ENCODE results near the gene ZSCAN5C.

ZSCAN5C gene

GRCh38 chr19:56159009-56159559, 43.0 kb upstream of the ZSCAN5C start:
- Histone ChIP-seq H3K4me3 (replicated peaks; ENCODE audit: insufficient read depth, low read length) (no peak overlapping the region), H3K27ac (replicated peaks) (no peak overlapping the region), H3K27me3 (ENCODE audit: insufficient read depth, poor library complexity, severe bottlenecking) (no peaks in the 10 kb centered on the region)
- no peak for DNase-seq (ENCODE audit: low read depth in 1 of 2, low spot score in 1 of 2)
- no peak for TF ChIP-seq CTCF (IDR thresholded peaks at IDR 0.05; ENCODE audit: insufficient read depth, low read length)
- no peak for TF ChIP-seq POLR2AphosphoS5 (IDR thresholded peaks at IDR 0.05; ENCODE audit: low read depth)
- TF ChIP-seq GABPA (IDR thresholded peaks at IDR 0.05; ENCODE audit: low read depth) = no peak
- no peak for TF ChIP-seq SPI1 (IDR thresholded peaks at IDR 0.05; ENCODE audit: borderline replicate concordance, low read depth)
- TF ChIP-seq REST (IDR thresholded peaks at IDR 0.05; ENCODE audit: insufficient replicate concordance, low read depth) = no peak

GRCh38 chr19:56159622-56160271, 42.3 kb upstream of the ZSCAN5C start:
- Histone ChIP-seq H3K27me3 (ENCODE audit: insufficient read depth, poor library complexity, severe bottlenecking) (no peaks in the 10 kb centered on the region), H3K4me3 (replicated peaks; ENCODE audit: insufficient read depth, low read length) (no peak overlapping the region), H3K27ac (replicated peaks) (no peak overlapping the region)
- no peak for DNase-seq (ENCODE audit: low read depth in 1 of 2, low spot score in 1 of 2)
- no peak for TF ChIP-seq POLR2AphosphoS5 (IDR thresholded peaks at IDR 0.05; ENCODE audit: low read depth)
- TF ChIP-seq SPI1 (IDR thresholded peaks at IDR 0.05; ENCODE audit: borderline replicate concordance, low read depth) = no peak
- no peak for TF ChIP-seq CTCF (IDR thresholded peaks at IDR 0.05; ENCODE audit: insufficient read depth, low read length)
- TF ChIP-seq REST (IDR thresholded peaks at IDR 0.05; ENCODE audit: insufficient replicate concordance, low read depth) = no peak
- no peak for TF ChIP-seq GABPA (IDR thresholded peaks at IDR 0.05; ENCODE audit: low read depth)

GRCh38 chr19:56161534-56161933, 40.5 kb upstream of the ZSCAN5C start:
- no peaks in the 10 kb centered on the region for H3K27me3 ChIP-seq (ENCODE audit: insufficient read depth, poor library complexity, severe bottlenecking)
- H3K4me3 ChIP-seq (replicated peaks; ENCODE audit: insufficient read depth, low read length) = no peak overlapping the region
- no peak for TF ChIP-seq CTCF (IDR thresholded peaks at IDR 0.05; ENCODE audit: insufficient read depth, low read length)
- no peak for TF ChIP-seq SPI1 (IDR thresholded peaks at IDR 0.05; ENCODE audit: borderline replicate concordance, low read depth)
- no peak for DNase-seq (ENCODE audit: low read depth in 1 of 2, low spot score in 1 of 2)
- H3K27ac ChIP-seq (replicated peaks) = no peak overlapping the region

GRCh38 chr19:56162258-56162657, 39.8 kb upstream of the ZSCAN5C start:
- peak in 1 of 2 experiments; percentile 68 for DNase-seq (ENCODE audit: low read depth in 1 of 2, low spot score in 1 of 2)
- Histone ChIP-seq H3K4me3 (replicated peaks; ENCODE audit: insufficient read depth, low read length) (no peak overlapping the region), H3K27ac (replicated peaks) (no peak overlapping the region), H3K27me3 (ENCODE audit: insufficient read depth, poor library complexity, severe bottlenecking) (no peaks in the 10 kb centered on the region)
- TF ChIP-seq SPI1 (IDR thresholded peaks at IDR 0.05; ENCODE audit: borderline replicate concordance, low read depth) (peak; percentile 40; the same call in 1 of the 2 replicates), CTCF (IDR thresholded peaks at IDR 0.05; ENCODE audit: insufficient read depth, low read length) (no peak)
